GM21390 (cell line): ENCODE results near the gene LARP6.
"Not testable (repeated sequence)": the region's sequence is repeated elsewhere in the genome, so short reads cannot be mapped to it uniquely, and the experiment has no call there.

Experiments used
- ATAC-seq: cut with Tn5 transposase; IDR thresholded peaks from one replicate; pipeline ENCODE4 v1.9.1; 2021; ENCODE audit not compliant: unreplicated experiment

The LARP6 gene

GRCh38 chr15:70831094-70831911 is 22.7 kb downstream of the LARP6 start:
- no peak for ATAC-seq

GRCh38 chr15:70830615-70831014 is 23.3 kb downstream of the LARP6 start:
- no peak for ATAC-seq

GRCh38 chr15:70829371-70830166 is 24.4 kb downstream of the LARP6 start:
- ATAC-seq: no peak

- no peak for ATAC-seq
Observed at GRCh38 chr15:70827721-70828120, 26.2 kb downstream of the LARP6 start.

- ATAC-seq: no peak
Observed at GRCh38 chr15:70826634-70827033, 27.3 kb downstream of the LARP6 start.

GRCh38 chr15:70825841-70826240 is 28.1 kb downstream of the LARP6 start:
- no peak for ATAC-seq

GRCh38 chr15:70823196-70823595 is 30.8 kb downstream of the LARP6 start:
- ATAC-seq: no peak

GRCh38 chr15:70820214-70820613 is 33.7 kb downstream of the LARP6 start:
- ATAC-seq: no peak

GRCh38 chr15:70818580-70818979 is 35.4 kb downstream of the LARP6 start:
- ATAC-seq: no peak

GRCh38 chr15:70817266-70817665 is 36.7 kb downstream of the LARP6 start:
- no peak for ATAC-seq

GRCh38 chr15:70815604-70816003 is 38.4 kb downstream of the LARP6 start:
- no peak for ATAC-seq

- ATAC-seq: not testable (repeated sequence)
Observed at GRCh38 chr15:70815011-70815410, 38.9 kb downstream of the LARP6 start.

- no peak for ATAC-seq
Observed at GRCh38 chr15:70812827-70813364, 41.1 kb downstream of the LARP6 start.

GRCh38 chr15:70810916-70811578 is 42.9 kb downstream of the LARP6 start:
- ATAC-seq: no peak

GRCh38 chr15:70806992-70807712 is 46.8 kb downstream of the LARP6 start:
- no peak for ATAC-seq

- ATAC-seq: not testable (repeated sequence)
Observed at GRCh38 chr15:70804388-70804787, 49.6 kb downstream of the LARP6 start.

- no peak for ATAC-seq
Observed at GRCh38 chr15:70802629-70803028, 51.3 kb downstream of the LARP6 start.

GRCh38 chr15:70801109-70801508 is 52.8 kb downstream of the LARP6 start:
- no peak for ATAC-seq

GRCh38 chr15:70799667-70800450 is 54.1 kb downstream of the LARP6 start:
- no peak for ATAC-seq

- ATAC-seq: no peak
Observed at GRCh38 chr15:70797464-70797863, 56.5 kb downstream of the LARP6 start.
